NCI-H460 (cell line): ENCODE results near the gene LRRC8C. TPM values are rescaled to one million over a fixed set of nuclear protein-coding genes. Genes with fewer than 3 reads are reported as not detected.

Experiments
- DNase-seq: peaks from one replicate; pipeline ENCODE4 v3.0.0-alpha.2; 2016; ENCODE audit warnings: low read depth; ENCODE audit errors: extremely low read depth
- total RNA-seq: library from RNA; depleted of rRNA; stranded (reverse); fragments of >200 nt; shearing (Covaris generic); gene quantifications from 2 replicates; pipeline ENCODE4 v1.2.3, GENCODE V29; 2014

The LRRC8C gene
- total RNA-seq, 1 experiment from 2014 or later = 2.2 TPM

DNA sequence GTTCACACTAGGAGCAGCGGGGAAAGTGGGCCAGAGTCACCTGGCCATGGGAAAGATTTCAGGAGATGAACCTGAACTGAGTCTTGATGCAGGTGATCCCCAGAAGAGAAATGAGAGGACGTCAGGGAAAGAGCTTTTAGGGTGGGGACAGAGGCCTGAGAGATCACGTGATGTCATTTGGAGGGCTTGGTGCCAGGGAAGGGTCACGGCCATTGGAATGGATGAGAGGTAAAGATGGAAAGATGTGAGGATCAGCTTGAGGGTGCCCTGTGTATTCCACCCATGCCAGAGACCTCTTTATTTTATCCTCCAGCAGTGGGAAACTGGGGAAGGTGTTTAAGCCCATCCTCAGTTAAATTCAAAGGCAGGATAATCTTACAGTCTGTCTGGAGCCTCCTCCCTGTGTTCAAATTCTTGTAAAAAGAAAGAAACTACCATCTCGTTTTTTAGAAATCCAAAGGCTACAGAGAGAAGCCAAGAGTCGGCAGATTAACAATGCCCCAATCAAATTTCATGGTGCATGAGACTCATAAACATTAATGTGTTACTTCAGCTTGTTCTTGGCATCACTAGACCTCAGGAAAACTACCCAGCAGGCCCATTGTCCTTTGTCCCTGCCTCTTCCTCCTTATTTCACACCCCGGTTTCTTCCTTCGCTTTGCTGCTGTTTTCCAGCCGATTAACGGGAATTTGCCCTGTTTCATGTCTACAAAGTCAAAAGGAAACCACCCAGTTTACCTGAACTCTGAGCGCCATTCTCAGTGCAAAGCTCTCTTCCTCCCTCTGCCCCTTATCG is 94.8 kb downstream of the LRRC8C start:
- DNase-seq = no peak

DNA sequence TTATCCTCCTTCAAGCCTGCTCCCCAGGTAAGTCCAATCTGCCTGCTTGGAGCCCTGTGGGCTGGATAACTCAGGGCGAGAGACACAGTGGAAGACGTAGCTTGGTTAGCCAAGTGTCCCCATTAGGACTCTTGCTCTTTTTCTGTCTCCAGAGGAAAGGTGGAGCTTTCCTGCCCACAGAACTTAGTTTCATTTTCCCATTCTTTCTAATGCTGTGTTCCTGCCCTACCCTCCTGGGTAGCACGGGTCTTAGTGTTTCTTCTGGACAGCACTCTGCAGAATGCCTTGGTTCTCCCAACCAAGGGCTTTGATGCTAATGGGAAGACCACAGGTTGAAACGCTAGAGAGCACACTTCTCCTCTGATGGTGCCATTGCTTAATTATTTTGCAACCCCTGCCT is 95.5 kb downstream of the LRRC8C start:
- DNase-seq = no peak

DNA sequence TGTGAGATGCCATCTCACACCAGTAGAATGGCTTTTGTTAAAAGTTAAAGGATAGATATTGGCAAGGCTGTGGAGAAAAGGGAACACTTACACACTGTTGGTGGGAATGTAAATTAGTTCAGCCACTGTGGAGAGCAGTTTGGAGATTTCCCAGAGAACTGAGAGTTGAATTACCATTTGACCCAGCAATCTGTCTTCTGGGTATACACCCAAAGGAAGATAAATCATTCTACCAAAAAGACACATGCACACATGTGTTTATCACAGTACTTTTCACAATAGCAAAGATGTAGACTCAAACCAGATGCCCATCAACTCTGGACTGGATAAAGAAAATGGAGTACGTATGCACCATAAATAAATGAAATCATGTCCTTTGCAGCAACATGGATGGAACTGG is 99.3 kb downstream of the LRRC8C start:
- DNase-seq = no peak

DNA sequence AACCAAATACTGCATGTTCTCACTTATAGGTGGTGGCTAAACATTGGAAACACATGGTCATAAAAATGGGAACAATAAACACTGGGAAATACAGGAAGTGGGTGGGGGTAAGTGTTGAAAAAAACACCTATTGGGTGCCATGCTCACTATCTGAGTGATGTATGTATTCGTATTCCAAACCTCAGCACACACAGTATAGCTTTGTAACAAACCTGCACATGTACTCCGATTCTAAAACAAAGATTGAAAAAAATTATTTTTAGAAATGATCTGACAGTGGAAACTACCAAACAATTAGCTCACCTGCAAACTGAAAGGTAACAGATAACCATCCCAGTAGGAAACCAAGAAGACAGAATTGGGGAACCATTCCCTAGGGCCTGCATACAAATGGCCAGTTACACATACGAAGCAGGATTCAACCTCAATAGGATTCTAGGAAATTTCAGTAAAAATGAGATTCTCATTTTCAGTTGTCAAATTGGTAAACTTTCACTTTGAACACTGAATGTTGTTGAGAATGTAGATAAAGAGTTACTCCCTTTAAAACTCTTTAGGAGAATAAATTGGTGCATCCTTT is 99.8 kb downstream of the LRRC8C start:
- no peak for DNase-seq

DNA sequence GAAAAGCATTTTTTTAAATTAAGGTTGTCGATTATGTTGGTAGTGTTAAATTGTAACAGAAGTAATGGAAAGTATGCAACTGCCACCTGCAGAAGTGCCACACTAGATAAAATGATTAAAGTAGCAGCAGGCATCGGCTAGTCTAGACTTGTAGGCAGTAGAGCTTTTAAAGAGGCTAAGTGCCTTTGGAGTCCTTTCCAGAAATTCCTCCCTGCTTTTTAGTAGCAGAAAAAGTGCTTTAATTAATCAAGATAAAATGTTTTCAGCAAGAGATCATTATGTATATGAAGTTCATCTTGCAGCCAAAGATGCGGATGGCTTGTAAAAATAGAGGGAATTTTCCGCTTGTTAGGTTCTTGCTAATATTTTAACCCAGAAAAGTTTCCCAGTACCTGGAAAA is 100.8 kb downstream of the LRRC8C start:
- no peak for DNase-seq

DNA sequence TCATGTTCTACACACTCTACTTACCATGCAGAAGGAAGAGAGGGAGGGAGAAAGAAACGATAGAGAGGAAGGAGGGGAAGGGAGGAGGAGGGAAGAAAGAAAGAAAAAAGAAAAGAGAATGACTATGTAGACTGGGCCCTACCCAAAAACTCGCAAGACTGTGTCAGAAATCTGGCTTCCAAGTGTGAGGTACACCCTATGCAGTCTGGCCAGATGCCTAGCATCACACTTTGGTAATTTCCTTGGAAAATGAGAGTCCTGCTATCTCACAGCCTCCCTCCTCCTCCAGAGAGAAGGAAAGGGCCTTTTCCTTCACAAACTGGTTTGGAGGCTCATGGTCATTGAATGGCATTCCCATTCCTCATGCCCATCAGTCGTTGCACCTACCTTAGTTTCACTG is 101.5 kb downstream of the LRRC8C start:
- no peak for DNase-seq

DNA sequence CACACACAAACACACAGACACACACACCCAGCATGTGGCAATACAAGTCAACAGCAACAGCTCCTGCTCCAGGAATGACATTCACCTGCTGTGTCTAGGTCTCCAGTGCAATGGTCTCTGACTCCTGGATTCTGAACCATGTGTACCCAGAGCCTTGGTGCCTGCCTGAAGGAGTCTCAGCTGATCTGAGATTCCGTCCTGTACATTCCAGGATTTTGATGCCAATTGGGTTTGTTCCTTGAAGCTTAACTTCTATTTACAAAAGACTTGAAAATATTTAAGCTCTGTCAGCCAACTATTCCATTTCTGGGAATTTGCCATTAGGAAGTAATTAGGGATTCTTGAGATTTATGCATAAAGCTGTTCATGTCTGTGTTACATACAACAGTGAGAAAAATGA is 102.6 kb downstream of the LRRC8C start:
- no peak for DNase-seq

DNA sequence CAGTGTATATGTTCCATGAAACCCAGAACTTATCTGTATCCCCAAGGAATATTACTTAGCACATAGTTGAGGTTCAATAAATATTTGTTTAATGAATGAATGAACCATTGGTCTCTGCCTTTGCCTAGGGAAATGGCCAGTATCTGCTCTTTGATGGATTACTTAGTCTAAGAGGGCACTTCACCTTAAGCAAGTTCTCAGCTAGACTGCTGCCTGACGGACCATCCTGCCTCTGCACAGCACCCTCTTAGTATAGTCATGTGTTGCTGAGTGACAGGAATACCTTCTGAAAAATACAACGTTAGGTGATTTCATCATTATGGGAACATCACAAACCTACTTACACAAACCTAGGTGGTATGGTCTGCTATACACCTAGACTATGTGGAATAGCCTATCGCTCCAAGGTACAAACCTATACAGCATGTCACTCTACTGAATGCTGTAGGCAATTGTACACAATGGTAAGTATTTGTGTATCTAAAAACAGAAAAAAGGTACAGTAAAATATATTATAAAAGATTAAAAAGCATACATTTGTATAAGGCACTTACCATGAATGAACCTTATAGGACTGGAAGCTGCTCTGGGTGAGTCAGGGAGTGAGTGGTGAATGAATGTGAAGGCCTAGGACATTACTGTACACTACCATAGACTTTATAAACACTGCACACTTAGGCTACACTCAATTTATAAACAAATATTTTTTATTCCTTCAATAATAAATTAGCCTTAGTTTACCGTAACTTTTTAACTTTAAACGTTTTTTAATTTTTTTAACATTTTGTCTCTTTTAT is 104.2 kb downstream of the LRRC8C start:
- no peak for DNase-seq

DNA sequence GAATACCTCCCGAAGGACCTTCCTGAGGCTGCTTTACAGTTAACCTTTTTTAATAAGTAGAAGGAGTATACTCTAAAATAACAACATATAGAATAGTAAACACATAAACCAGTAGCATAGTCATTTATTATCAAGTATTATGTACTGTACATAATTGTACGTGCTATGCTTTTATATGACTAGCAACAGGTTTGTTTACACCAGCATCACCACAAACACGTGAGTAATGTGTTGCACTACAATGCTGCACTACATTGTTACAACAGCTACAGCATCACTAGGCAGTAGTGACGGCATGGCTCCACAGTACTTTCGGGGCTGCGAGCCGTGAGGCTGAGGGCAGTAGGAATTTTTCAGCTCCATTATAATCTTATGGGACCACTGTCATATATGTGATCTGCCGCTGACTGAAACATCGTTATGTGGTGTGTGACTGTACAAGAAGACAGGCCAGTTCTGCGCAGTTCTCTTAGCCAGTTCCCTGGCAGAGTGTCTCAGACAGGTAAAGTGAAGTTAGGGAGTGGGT is 105.1 kb downstream of the LRRC8C start:
- DNase-seq = no peak

DNA sequence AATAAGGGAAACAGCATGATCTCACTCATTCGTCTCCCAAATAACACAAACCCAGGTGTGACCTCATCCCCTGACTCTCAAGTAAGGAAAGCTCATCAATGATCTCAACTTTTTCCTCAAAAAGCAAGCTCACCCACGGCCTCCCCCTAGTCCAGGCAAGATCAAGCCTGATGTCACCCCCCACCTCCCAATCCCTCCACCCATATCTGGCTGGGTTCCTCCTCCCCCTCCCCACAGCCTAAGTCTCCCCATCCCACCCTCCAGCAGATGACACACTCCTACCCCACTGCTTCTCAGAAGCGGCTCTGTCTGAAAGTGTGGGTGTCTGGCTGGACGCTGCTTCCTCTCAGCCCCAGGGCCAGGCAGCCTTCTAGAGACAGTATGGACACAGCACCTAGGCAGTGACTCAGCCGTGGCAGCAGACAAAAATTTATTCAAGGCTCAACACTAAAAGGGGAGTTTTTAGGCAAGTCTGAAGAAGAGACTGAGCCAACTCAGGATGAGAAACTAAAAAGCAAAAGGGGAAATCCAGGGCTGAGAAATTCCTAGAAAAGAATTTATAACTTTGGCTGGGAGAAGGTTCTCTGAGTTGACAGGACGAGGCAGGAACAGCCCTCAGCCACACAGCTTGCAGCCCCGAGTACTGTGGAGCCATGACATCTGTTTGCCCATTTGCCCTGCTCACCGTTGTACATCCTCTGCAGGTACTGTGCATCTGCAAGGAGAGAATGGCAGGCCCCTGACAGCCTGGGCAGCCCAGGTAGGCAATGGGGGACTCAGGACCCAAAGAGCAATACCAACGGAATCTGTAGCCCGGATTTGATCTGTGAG is 106.3 kb downstream of the LRRC8C start:
- DNase-seq = no peak

DNA sequence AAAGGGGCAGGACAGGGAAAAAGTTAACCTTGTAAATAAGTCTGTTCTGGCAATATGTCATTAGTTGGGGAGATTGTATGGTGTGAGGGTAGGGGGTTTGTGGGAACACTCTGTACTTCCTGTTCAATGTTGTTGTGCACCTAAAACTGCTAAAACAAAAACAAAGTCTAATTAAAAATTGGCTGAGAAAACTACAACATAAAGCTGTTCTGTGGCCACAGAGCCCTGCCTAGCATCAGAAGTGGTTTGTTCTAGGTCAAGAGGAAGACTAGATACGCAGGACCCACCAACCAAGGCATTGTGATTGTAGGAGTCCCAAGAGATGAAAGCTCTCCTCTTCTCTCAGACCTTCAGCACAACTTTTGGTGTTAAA is 106.9 kb downstream of the LRRC8C start:
- DNase-seq = no peak

DNA sequence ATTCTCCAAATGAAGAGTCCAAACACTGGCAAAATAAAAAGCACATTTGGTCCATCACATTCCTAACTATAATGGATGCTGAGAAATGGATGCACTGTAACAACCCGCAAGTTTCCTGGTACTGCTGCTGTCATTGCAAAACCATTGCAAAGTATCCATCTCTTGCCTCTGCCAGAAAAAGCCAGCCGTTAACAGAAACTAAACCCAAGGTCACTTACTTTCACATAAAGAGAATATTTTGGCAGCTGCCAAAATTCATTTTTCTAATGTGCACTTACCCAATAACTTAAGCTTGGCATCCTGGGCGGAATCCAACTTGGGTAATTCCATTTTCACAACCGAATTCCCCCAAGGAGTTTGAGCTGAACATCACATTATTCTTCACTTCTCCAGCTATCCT is 110.9 kb downstream of the LRRC8C start:
- no peak for DNase-seq

DNA sequence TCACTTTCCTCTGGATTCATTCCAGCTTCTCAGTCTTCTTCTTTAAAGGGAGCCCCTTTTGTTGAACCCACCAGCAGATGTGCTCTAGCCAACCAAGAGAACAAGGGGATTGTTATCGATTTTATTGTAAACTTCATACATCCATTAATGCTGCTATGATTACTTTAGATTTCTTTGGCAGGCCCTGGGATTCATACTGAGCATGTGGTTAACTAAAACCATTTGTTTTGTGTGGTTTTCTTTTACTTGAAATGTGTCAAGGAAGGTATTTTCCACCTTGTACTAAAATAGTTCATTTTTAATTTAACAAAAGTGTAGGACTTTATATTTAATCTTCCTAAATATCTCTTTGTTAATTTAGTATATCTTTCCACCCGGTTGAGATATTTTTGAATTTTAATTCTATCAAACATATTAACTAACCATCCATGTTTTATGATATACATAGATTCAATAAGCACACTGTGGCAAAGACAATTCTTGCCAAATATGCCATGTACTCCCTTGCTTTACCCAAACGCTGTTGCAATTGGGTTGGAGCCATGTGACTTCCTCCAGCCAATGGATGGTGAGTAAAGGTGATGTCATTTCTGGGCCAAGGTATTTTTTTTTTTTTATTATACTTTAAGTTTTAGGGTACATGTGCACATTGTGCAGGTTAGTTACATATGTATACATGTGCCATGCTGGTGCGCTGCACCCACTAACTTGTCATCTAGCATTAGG is 113.7 kb downstream of the LRRC8C start:
- no peak for DNase-seq

DNA sequence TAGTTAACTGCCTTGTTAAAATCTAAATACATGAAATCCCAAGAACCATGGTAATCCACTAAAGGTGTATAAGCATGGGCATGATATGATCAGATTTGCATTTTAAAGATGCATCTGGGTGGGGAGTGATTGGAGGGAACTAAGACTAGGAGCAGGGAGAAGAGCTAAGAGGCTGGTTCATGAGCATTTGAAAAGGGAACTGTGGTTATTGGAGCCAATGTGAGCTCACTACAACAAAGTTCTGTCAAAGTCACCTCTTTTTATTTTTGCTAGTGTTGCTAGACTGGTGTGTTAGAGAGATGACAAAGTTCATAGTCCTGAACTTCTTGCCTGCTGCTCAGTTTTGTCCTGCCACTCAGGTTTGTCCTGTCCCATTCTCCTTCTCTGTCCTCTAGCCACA is 120.8 kb downstream of the LRRC8C start:
- no peak for DNase-seq

DNA sequence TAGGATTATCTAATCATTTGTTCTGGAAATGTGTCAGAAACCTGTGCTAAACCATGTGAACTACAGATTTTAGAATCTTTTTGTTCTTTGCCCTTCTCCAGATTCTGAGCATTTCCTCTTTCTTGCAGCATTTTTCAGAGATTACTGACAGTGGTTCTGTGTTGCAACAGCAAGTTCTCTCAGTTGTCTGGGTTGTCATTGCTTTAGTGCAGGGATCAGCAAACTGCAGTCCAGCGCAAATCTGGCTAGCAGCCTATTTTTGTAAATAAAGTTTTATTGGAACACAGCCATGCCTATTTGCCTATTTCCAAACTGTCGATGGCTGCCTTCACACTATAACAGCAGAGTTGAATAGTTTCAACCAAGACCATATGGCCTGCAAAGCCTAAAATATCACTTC is 121.6 kb downstream of the LRRC8C start:
- no peak for DNase-seq

DNA sequence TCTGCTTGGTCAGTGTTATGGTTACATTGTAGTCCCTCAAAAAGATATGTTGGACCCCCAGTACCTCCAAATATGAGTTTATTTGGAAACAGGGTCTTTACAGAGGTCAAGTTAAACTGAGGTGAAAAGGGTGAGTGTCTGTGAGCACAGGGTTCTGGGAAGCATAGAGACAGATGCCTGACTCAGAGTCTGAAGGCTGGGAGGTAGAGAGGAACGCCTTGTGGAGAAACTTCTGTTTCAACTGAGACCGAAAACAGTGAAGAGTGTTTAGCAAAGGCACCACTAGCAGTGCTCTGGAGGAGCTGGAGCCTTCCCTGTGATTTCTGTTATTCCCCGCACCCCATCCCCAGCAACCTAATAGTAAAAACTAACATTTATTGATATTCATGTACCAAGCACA is 122.7 kb downstream of the LRRC8C start:
- DNase-seq = no peak

DNA sequence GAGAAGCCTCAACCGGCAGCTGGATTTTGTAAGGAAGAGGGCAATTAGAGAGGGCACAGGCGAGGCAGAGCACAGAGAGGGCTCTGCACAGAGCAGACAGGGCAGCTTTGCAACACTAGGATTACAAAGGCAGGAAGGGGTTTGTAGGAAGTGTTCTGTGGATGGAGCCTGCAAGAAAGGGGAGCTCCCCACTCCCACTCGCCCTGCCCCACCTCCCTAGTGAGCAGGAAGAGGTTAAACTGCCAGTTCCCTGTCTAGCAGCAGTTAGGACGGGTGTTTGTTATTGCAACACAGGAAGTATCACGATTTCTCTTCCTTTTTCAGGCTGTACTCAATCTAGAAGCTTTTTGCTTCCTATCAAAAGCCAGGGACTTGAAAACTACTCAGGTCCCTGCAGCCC is 124.6 kb downstream of the LRRC8C start:
- DNase-seq = no peak

DNA sequence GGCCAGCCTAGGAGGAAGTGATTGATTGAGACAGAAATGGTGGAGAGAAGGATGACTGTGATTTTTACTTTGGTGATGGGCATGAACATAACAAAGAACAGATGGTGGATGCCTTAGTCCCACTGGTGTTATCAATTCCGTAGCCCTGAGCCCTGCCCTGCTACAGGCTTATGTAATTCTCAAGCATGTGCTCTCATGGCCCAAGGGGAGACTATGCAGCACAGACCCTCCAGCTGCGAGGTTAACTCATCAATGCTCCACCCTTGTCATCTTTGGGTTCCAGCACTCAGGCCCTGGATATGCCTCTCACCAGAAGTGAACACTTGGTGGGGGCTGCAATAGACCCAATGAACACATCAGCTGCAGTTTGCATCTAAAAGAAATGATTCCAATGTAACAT is 125.2 kb downstream of the LRRC8C start:
- DNase-seq = no peak

DNA sequence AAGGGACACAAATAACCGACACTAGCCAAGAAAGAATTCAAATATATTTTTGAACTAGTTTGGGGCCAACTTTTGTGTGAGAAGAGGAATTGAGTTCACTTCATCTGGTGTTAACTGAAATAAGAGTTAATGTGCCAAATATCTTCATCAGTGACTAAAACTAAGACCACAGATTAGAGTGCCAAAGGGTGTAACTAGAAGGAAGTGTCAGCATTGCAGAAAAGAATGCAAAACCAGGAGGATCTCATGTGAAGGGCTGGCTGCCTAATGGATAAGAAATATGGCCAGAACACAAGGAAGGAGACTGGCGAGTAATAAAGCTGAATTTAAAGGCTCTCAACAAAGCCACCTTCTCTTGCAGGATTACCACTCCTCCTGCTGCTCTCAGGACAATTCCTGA is 126.1 kb downstream of the LRRC8C start:
- DNase-seq = no peak

DNA sequence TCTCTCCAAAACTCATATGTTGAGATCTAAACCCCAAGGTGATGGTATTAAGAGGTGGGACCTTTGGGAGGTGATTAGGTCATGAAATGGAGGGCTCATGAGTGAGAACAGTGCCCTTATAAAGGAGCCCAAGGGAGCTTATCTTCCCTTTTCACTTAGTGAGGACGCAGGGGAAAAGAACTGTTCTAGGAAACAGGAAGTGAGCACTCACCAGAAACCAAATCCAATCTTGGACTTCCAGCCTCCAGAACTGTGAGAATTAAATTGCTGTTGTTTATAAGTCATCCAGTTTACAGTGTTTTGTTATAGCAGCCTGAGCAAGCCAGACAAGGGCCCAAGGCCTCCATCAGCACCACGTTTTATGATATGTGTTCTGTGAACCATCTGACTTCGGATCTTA is 127.6 kb downstream of the LRRC8C start:
- DNase-seq = no peak
